CD8-positive, alpha-beta memory T cell (primary cell): ENCODE measurements around the gene ZSCAN23. TPM values are rescaled to one million over a fixed set of nuclear protein-coding genes. Genes with fewer than 3 reads are reported as not detected.

Experiments used
- CTCF ChIA-PET: fragments of 350-600 bp; sonication (Branson Sonifier 250); formaldehyde crosslinking; loops from one replicate; lab custom pipeline; 2021; ENCODE audit warnings: antibody characterized with exemption; lab: Charles Lee
- POLR2A ChIA-PET: fragments of 350-600 bp; sonication (Branson Sonifier 250); formaldehyde crosslinking; loops from one replicate; lab custom pipeline; 2021; ENCODE audit warnings: antibody characterized with exemption; lab: Charles Lee
- DNase-seq, 5 donors: peaks; one replicate each; pipeline versions ENCODE4 v3.0.0 to v3.0.0-alpha.2; 2020 to 2022; ENCODE audit warnings: mixed read lengths in 1 of 5
- H3K27ac ChIP-seq: one replicate; pipeline ENCODE4 v1.7.0; 2013; ENCODE audit warnings: low read depth, mild to moderate bottlenecking, low read length, moderate library complexity
- H3K27me3 ChIP-seq: 2 replicates; pipeline ENCODE4 v1.7.0; 2013; ENCODE audit warnings: low read length, mild to moderate bottlenecking; ENCODE audit not compliant: insufficient read depth, poor library complexity, severe bottlenecking
- H3K36me3 ChIP-seq: 2 replicates; pipeline ENCODE4 v1.7.0; 2013; ENCODE audit warnings: mild to moderate bottlenecking, low read length, moderate library complexity; ENCODE audit not compliant: insufficient read depth
- H3K4me1 ChIP-seq: 2 replicates; pipeline ENCODE4 v1.7.0; 2013; ENCODE audit warnings: mild to moderate bottlenecking, low read length, moderate library complexity; ENCODE audit not compliant: insufficient read depth
- H3K4me3 ChIP-seq: 2 replicates; pipeline ENCODE4 v1.7.0; 2013; ENCODE audit warnings: mild to moderate bottlenecking, low read length
- H3K9me3 ChIP-seq: 2 replicates; pipeline ENCODE4 v1.7.0; 2013; ENCODE audit warnings: mild to moderate bottlenecking, low read length
- H3K27ac Mint-ChIP-seq, 8 donors: one replicate each; pipeline ENCODE4 v1.8.0; 2020 to 2021; ENCODE audit warnings: mixed read lengths in 8 of 8, mild to moderate bottlenecking in 6 of 8, inconsistent platforms in 3 of 8, moderate library complexity in 3 of 8
- H3K27me3 Mint-ChIP-seq, 2 donors: one replicate each; pipeline ENCODE4 v1.8.0; 2020 to 2021; ENCODE audit warnings: mixed read lengths in 2 of 2, mild to moderate bottlenecking in 1 of 2, moderate library complexity in 1 of 2
- H3K36me3 Mint-ChIP-seq, 3 donors: one replicate each; pipeline ENCODE4 v1.8.0; 2020 to 2021; ENCODE audit warnings: mixed read lengths in 3 of 3, inconsistent platforms in 1 of 3, mild to moderate bottlenecking in 1 of 3
- H3K4me1 Mint-ChIP-seq, 3 donors: one replicate each; pipeline ENCODE4 v1.8.0; 2020 to 2021; ENCODE audit warnings: mixed read lengths in 3 of 3, inconsistent platforms in 1 of 3, mild to moderate bottlenecking in 1 of 3
- H3K4me3 Mint-ChIP-seq, 7 donors: one replicate each; pipeline ENCODE4 v1.8.0; 2020 to 2021; ENCODE audit warnings: mixed read lengths in 7 of 7, mild to moderate bottlenecking in 6 of 7, moderate library complexity in 4 of 7, inconsistent platforms in 2 of 7
- H3K9me3 Mint-ChIP-seq, 5 donors: one replicate each; pipeline ENCODE4 v1.8.0; 2020 to 2022; ENCODE audit warnings: mixed read lengths in 5 of 5, mild to moderate bottlenecking in 3 of 5, moderate library complexity in 2 of 5, inconsistent platforms in 1 of 5
- polyA plus RNA-seq: library from polyadenylated mRNA; unstranded; fragments of 300-500 nt; fragmentation: Illumina TruSeq; gene quantifications from one replicate; pipeline ENCODE4 v1.2.3, GENCODE V29; 2021
- total RNA-seq, 2 experiments: library from RNA; stranded (reverse); gene quantifications; one replicate each; pipeline ENCODE4 v1.2.3, GENCODE V29; 2021

ZSCAN23 gene
- total and polyA plus RNA-seq, 3 experiments from 2014 or later, result 0.63 to 1.3 TPM; not detected in 1

GRCh38 chr6:28384143-28384533 is 59.2 kb downstream of the ZSCAN23 start:
- H3K27ac ChIP-seq, result no peak overlapping the region
- Mint-ChIP-seq H3K27me3 (no peaks in the 10 kb centered on the region), H3K4me1 (peaks cover 10 to 39% (median 20%) of the 10 kb centered on the region in 3 donors), H3K4me3 (no peak overlapping the region), H3K27ac (no peak overlapping the region), H3K36me3 (peaks cover 61 to 85% (median 64%) of the 10 kb centered on the region in 3 donors), H3K9me3 (peaks cover 0 to 10% (median 5%) of the 10 kb centered on the region in 5 donors)
- H3K27me3 ChIP-seq, result no peaks in the 10 kb centered on the region
- DNase-seq, result no peak
- no peak overlapping the region for H3K4me3 ChIP-seq
- ChIA-PET POLR2A (no interaction called here), CTCF (no interaction called here)
- no peaks in the 10 kb centered on the region for H3K4me1 ChIP-seq
- H3K9me3 ChIP-seq, result no peaks in the 10 kb centered on the region
- H3K36me3 ChIP-seq, result peaks cover 34% of the 10 kb centered on the region

GRCh38 chr6:28383235-28384142 is 59.8 kb downstream of the ZSCAN23 start:
- peaks cover 0 to 10% (median 5%) of the 10 kb centered on the region in 5 donors for H3K9me3 Mint-ChIP-seq
- H3K4me1 ChIP-seq, result no peaks in the 10 kb centered on the region
- CTCF ChIA-PET, result no interaction called here
- peak in 2 of 5 donors; percentile 15 to 22 for DNase-seq
- H3K27ac ChIP-seq, result no peak overlapping the region
- H3K4me3 Mint-ChIP-seq, result peak overlapping the region in 2 of 7 donors; percentile 27 to 50
- peaks cover 9 to 36% (median 17%) of the 10 kb centered on the region in 3 donors for H3K4me1 Mint-ChIP-seq
- H3K36me3 ChIP-seq, result peaks cover 27% of the 10 kb centered on the region
- no peak overlapping the region for H3K4me3 ChIP-seq
- POLR2A ChIA-PET, result no interaction called here
- no peak overlapping the region for H3K27ac Mint-ChIP-seq
- no peaks in the 10 kb centered on the region for H3K27me3 ChIP-seq
- H3K9me3 ChIP-seq, result no peaks in the 10 kb centered on the region
- H3K27me3 Mint-ChIP-seq, result no peaks in the 10 kb centered on the region
- H3K36me3 Mint-ChIP-seq, result peaks cover 58 to 80% (median 60%) of the 10 kb centered on the region in 3 donors

Other genes with a start within 250 kb of the ZSCAN23 start
- 1 to 10 TPM; 5.0 to 6.8 TPM for gene ZSCAN9, start 218.2 kb downstream of the ZSCAN23 start, total RNA-seq
- 4.7 TPM for gene ZSCAN9, start 218.2 kb downstream of the ZSCAN23 start, polyA plus RNA-seq
- 1 to 10 TPM; 5.6 to 6.3 TPM for gene ZKSCAN4, start 191.2 kb downstream of the ZSCAN23 start, total RNA-seq
- 5.8 TPM for gene ZKSCAN4, start 191.2 kb downstream of the ZSCAN23 start, polyA plus RNA-seq
- under 1 TPM; 0.22 TPM for gene NKAPL, start 184.2 kb downstream of the ZSCAN23 start, total RNA-seq
- not detected for gene NKAPL, start 184.2 kb downstream of the ZSCAN23 start, polyA plus RNA-seq
- gene ZSCAN26, start 176.3 kb downstream of the ZSCAN23 start, total RNA-seq, result 1 to 10 TPM; 5.6 to 6.4 TPM
- 15.8 TPM for gene ZSCAN26, start 176.3 kb downstream of the ZSCAN23 start, polyA plus RNA-seq
- 1 to 10 TPM; 4.6 to 5.4 TPM for gene PGBD1, start 161.9 kb downstream of the ZSCAN23 start, total RNA-seq
- gene PGBD1, start 161.9 kb downstream of the ZSCAN23 start, polyA plus RNA-seq, result 0.87 TPM
- gene ZSCAN31, start 107.3 kb downstream of the ZSCAN23 start, total RNA-seq, result 1 to 10 TPM; 1.1 to 2.6 TPM
- 0.72 TPM for gene ZSCAN31, start 107.3 kb downstream of the ZSCAN23 start, polyA plus RNA-seq
- gene ZKSCAN3, start 93.5 kb downstream of the ZSCAN23 start, total RNA-seq, result 1 to 10 TPM; 3.0 to 4.7 TPM
- 3.2 TPM for gene ZKSCAN3, start 93.5 kb downstream of the ZSCAN23 start, polyA plus RNA-seq
- gene ZSCAN12, start 43.7 kb downstream of the ZSCAN23 start, total RNA-seq, result 1 to 10 TPM; 4.3 to 4.4 TPM
- 2.2 TPM for gene ZSCAN12, start 43.7 kb downstream of the ZSCAN23 start, polyA plus RNA-seq
- not detected for gene GPX6, start 72.3 kb upstream of the ZSCAN23 start, total RNA-seq
- gene GPX6, start 72.3 kb upstream of the ZSCAN23 start, polyA plus RNA-seq, result not detected
- not detected for gene GPX5, start 82.4 kb upstream of the ZSCAN23 start, total RNA-seq
- 0.84 TPM for gene GPX5, start 82.4 kb upstream of the ZSCAN23 start, polyA plus RNA-seq